SK-N-SH (cell line): Measurements from ENCODE around the gene EYA2. TPM values are rescaled to one million over a fixed set of nuclear protein-coding genes. Genes with fewer than 3 reads are reported as not detected.

Experiments used
- CTCF ChIA-PET: fragments of 300-600, 350-600 bp; formaldehyde crosslinking; extraction: SDS; loops from one replicate; lab custom pipeline; 2021; lab: Yijun Ruan, JAX
- POLR2A ChIA-PET: fragments of 350-600 bp; sonication (Branson Sonifier 250); formaldehyde crosslinking; extraction: SDS; loops from one replicate; lab custom pipeline; 2020; ENCODE audit warnings: antibody characterized with exemption, inconsistent platforms; lab: Yijun Ruan, JAX
- DNase-seq: peaks from one replicate; pipeline ENCODE4 v3.0.0; 2012
- H2AFZ ChIP-seq: fragments of 200-600 bp; sonication (generic); 2 replicates; pipeline ENCODE4 v1.8.1; 2016; ENCODE audit warnings: antibody characterized with exemption, mild to moderate bottlenecking, low read depth
- H3F3A ChIP-seq: fragments of 200-600 bp; sonication (generic); replicated peaks from 2 replicates; pipeline ENCODE3; 2016; ENCODE audit warnings: antibody characterized with exemption, mild to moderate bottlenecking; ENCODE audit not compliant: insufficient read depth
- H3K27ac ChIP-seq, 2 experiments: fragments of 200-500 bp in 1 of 2; fragments of 200-600 bp in 1 of 2; sonication (Bioruptor generic) in 1 of 2; sonication (generic), shearing (Covaris generic) in 1 of 2; 2 replicates each; pipeline versions ENCODE4 v1.5.1 to v1.6.1; 2014 to 2016; ENCODE audit warnings: low read depth in 2 of 2, inconsistent platforms in 1 of 2, low read length in 1 of 2, mild to moderate bottlenecking in 1 of 2, mixed read lengths in 1 of 2
- H3K27me3 ChIP-seq: fragments of 200-600 bp; sonication (generic), shearing (Covaris generic); 2 replicates; pipeline ENCODE4 v1.6.1; 2016; ENCODE audit warnings: mixed run types; ENCODE audit not compliant: insufficient read depth
- H3K36me3 ChIP-seq, 2 experiments: fragments of 200-500 bp in 1 of 2; fragments of 200-600 bp in 1 of 2; sonication (Bioruptor generic) in 1 of 2; sonication (generic) in 1 of 2; replicated peaks in 1 of 2; 2 replicates each; pipeline versions ENCODE3 to v1.5.1; 2014 to 2016; ENCODE audit warnings: low read length in 1 of 2, mild to moderate bottlenecking in 1 of 2; ENCODE audit not compliant: insufficient read depth in 2 of 2, control insufficient read depth in 1 of 2
- H3K4me1 ChIP-seq, 2 experiments: fragments of 200-500 bp in 1 of 2; fragments of 200-600 bp in 1 of 2; sonication (Bioruptor generic) in 1 of 2; sonication (generic), shearing (Covaris generic) in 1 of 2; 2 replicates each; pipeline versions ENCODE4 v1.5.1 to v1.6.1; 2014 to 2016; ENCODE audit warnings: low read depth in 1 of 2, low read length in 1 of 2, mixed run types in 1 of 2; ENCODE audit not compliant: insufficient read depth in 2 of 2, control insufficient read depth in 1 of 2
- H3K4me2 ChIP-seq: fragments of 200-600 bp; sonication (generic), shearing (Covaris generic); 2 replicates; pipeline ENCODE4 v1.6.1; 2017; ENCODE audit warnings: mixed run types
- H3K4me3 ChIP-seq, 2 experiments: fragments of 200-500 bp in 1 of 2; fragments of 200-600 bp in 1 of 2; sonication (Bioruptor generic) in 1 of 2; sonication (generic), shearing (Covaris generic) in 1 of 2; 2 replicates each; pipeline versions ENCODE4 v1.5.1 to v1.8.1; 2014 to 2016; ENCODE audit warnings: low read depth in 2 of 2, inconsistent platforms in 1 of 2, low read length in 1 of 2, mild to moderate bottlenecking in 1 of 2, mixed read lengths in 1 of 2, moderate library complexity in 1 of 2
- H3K79me2 ChIP-seq: fragments of 200-600 bp; sonication (generic); 2 replicates; pipeline ENCODE4 v1.8.1; 2017; ENCODE audit warnings: mild to moderate bottlenecking; ENCODE audit not compliant: insufficient read depth
- H3K9ac ChIP-seq: fragments of 200-600 bp; sonication (generic); 2 replicates; pipeline ENCODE4 v1.6.1; 2017; ENCODE audit warnings: mixed run types
- H3K9me2 ChIP-seq: fragments of 200-600 bp; sonication (generic); 2 replicates; pipeline ENCODE4 v1.6.1; 2017; ENCODE audit warnings: mixed run types
- H3K9me3 ChIP-seq: fragments of 200-600 bp; sonication (generic); 2 replicates; pipeline ENCODE4 v1.6.1; 2017; ENCODE audit warnings: mixed run types, mild to moderate bottlenecking, moderate library complexity
- H4K20me1 ChIP-seq: fragments of 200-600 bp; sonication (generic); 2 replicates; pipeline ENCODE4 v1.6.1; 2017; ENCODE audit warnings: mild to moderate bottlenecking, mixed run types; ENCODE audit not compliant: insufficient read depth
- CHD2 ChIP-seq: fragments of 150-350 bp; IDR thresholded peaks from 2 replicates; pipeline ENCODE4 v1.6.1; 2018; ENCODE audit warnings: low read length; ENCODE audit not compliant: partially characterized antibody
- ELF1 ChIP-seq: IDR thresholded peaks from 2 replicates; pipeline ENCODE4 v1.4.0; 2012
- EP300 ChIP-seq, 2 experiments: IDR thresholded peaks; 2 replicates each; pipeline versions ENCODE4 v1.4.0 to v1.6.1; 2012; ENCODE audit warnings: borderline replicate concordance in 1 of 2, low read depth in 1 of 2, low read length in 1 of 2
- EZH2phosphoT487 ChIP-seq: fragments of 200-600 bp; sonication (generic); IDR thresholded peaks from 2 replicates; pipeline ENCODE4 v1.6.1; 2017; ENCODE audit warnings: low read depth, mixed run types, mild to moderate bottlenecking, antibody characterized with exemption, moderate library complexity, borderline replicate concordance
- FOSL2 ChIP-seq: IDR thresholded peaks from 2 replicates; pipeline ENCODE4 v1.4.0; 2012; ENCODE audit warnings: low read depth, mild to moderate bottlenecking, moderate library complexity, borderline replicate concordance
- FOXJ3 ChIP-seq: sonication (generic); formaldehyde crosslinking; IDR thresholded peaks from 2 replicates; pipeline ENCODE4 v1.5.1; 2020; ENCODE audit warnings: mild to moderate bottlenecking, missing genetic modification reagents
- GABPA ChIP-seq: IDR thresholded peaks from 2 replicates; pipeline ENCODE4 v1.4.0; 2012; ENCODE audit warnings: low read depth, mild to moderate bottlenecking
- GATA2 ChIP-seq: sonication (generic); formaldehyde crosslinking; IDR thresholded peaks from 2 replicates; pipeline ENCODE4 v1.5.0; 2020; ENCODE audit warnings: mild to moderate bottlenecking, missing genetic modification reagents
- IRF3 ChIP-seq: fragments of 150-350 bp; IDR thresholded peaks from 2 replicates; pipeline ENCODE4 v1.6.1; 2016; ENCODE audit warnings: mild to moderate bottlenecking, low read depth, low read length
- MAX ChIP-seq: IDR thresholded peaks from 2 replicates; pipeline ENCODE4 v1.4.0; 2012; ENCODE audit warnings: low read depth
- MXI1 ChIP-seq: IDR thresholded peaks from 2 replicates; pipeline ENCODE4 v1.6.1; 2012; ENCODE audit warnings: mild to moderate bottlenecking, low read depth, low read length, improper control_type of control experiment
- NRF1 ChIP-seq: IDR thresholded peaks from 2 replicates; pipeline ENCODE4 v1.6.1; 2012; ENCODE audit warnings: low read depth, mild to moderate bottlenecking, low read length
- POLR2AphosphoS5 ChIP-seq: IDR thresholded peaks from 2 replicates; pipeline ENCODE4 v1.6.1; 2012; ENCODE audit warnings: low read depth, low read length
- RAD21 ChIP-seq: IDR thresholded peaks from 2 replicates; pipeline ENCODE4 v1.6.1; 2012; ENCODE audit warnings: mild to moderate bottlenecking, low read length
- RFX5 ChIP-seq: IDR thresholded peaks from 2 replicates; pipeline ENCODE4 v1.6.1; 2012; ENCODE audit warnings: mild to moderate bottlenecking, improper control_type of control experiment, low read length
- RXRA ChIP-seq: IDR thresholded peaks from 2 replicates; pipeline ENCODE4 v1.4.0; 2012; ENCODE audit warnings: low read depth, mild to moderate bottlenecking, borderline replicate concordance
- SIN3A ChIP-seq: IDR thresholded peaks from 2 replicates; pipeline ENCODE4 v1.6.1; 2012; ENCODE audit warnings: low read depth, mild to moderate bottlenecking, low read length, moderate library complexity, borderline replicate concordance
- SMC3 ChIP-seq: IDR thresholded peaks from 2 replicates; pipeline ENCODE4 v1.6.1; 2012; ENCODE audit warnings: low read depth, low read length, improper control_type of control experiment
- TEAD4 ChIP-seq: IDR thresholded peaks from 2 replicates; pipeline ENCODE4 v1.4.0; 2012; ENCODE audit warnings: mild to moderate bottlenecking, borderline replicate concordance; ENCODE audit not compliant: insufficient read depth
- USF2 ChIP-seq: fragments of 150-350 bp; IDR thresholded peaks from 2 replicates; pipeline ENCODE4 v1.6.1; 2017; ENCODE audit warnings: antibody characterized with exemption, low read length, low read depth, borderline replicate concordance
- YY1 ChIP-seq: IDR thresholded peaks from 2 replicates; pipeline ENCODE4 v1.4.0; 2012; ENCODE audit warnings: low read depth, mild to moderate bottlenecking
- WGBS: methylation state at CpG from one replicate; pipeline ENCODE4 v1.1.6; 2017; ENCODE audit warnings: low lambda C conversion rate; 5-methylcytosine and 5-hydroxymethylcytosine counted together
- polyA plus RNA-seq, 3 experiments: library from polyadenylated mRNA; depleted of rRNA; stranded (reverse); fragments of >200 nt; gene quantifications; 2 replicates each; pipeline ENCODE4 v1.2.3, GENCODE V29; 2012
- TF ChIP-seq, protein P1 (sequence below): fragments of 200-600 bp; sonication (generic); IDR thresholded peaks from 2 replicates; pipeline ENCODE4 v1.6.1; 2017; ENCODE audit warnings: antibody characterized with exemption, mild to moderate bottlenecking, moderate library complexity
- TF ChIP-seq, protein P2 (sequence below): IDR thresholded peaks from 2 replicates; pipeline ENCODE4 v1.4.0; 2012; ENCODE audit warnings: low read depth, borderline replicate concordance

The EYA2 gene
- polyA plus RNA-seq, 1 of the 3 experiments (the other 2 are of a cell fraction), result 0.05 TPM

- DNase-seq, result peak; percentile 32
- no peaks in the 10 kb centered on the region for H3K9me3 ChIP-seq
- H3K36me3 ChIP-seq, result no peaks in the 10 kb centered on the region
- no peaks in the 10 kb centered on the region for H4K20me1 ChIP-seq
- no peaks in the 10 kb centered on the region for H3K27me3 ChIP-seq
- WGBS, result 54% methylated on average over 6 of the region's 6 CpGs
- no peaks in the 10 kb centered on the region for H3K79me2 ChIP-seq
- H3K9ac ChIP-seq, result no peak overlapping the region
- H3K4me1 ChIP-seq, result no peaks in the 10 kb centered on the region
- no peaks in the 10 kb centered on the region for H3F3A ChIP-seq
- H3K9me2 ChIP-seq, result no peaks in the 10 kb centered on the region
- H3K27ac ChIP-seq, result no peak overlapping the region
- no peak overlapping the region for H3K4me3 ChIP-seq
- no peak overlapping the region for H2AFZ ChIP-seq
- CTCF ChIA-PET, result interaction anchor here (1.0 kb wide), 1 partner anchor 11 kb away, joined by 3 read pairs; no protein-coding TSS in a partner anchor
- no peak overlapping the region for H3K4me2 ChIP-seq
- no peak for TF ChIP-seq FOXJ3 (CRISPR knock-in tag)
- TF ChIP-seq FOSL2, result no peak
- no peak for TF ChIP-seq MXI1
- TF ChIP-seq RAD21, result no peak
- no peak for TF ChIP-seq YY1
- TF ChIP-seq TEAD4, result no peak
- TF ChIP-seq MAX, result no peak
- no peak for TF ChIP-seq SIN3A
- TF ChIP-seq ELF1, result no peak
- TF ChIP-seq, protein P1, sequence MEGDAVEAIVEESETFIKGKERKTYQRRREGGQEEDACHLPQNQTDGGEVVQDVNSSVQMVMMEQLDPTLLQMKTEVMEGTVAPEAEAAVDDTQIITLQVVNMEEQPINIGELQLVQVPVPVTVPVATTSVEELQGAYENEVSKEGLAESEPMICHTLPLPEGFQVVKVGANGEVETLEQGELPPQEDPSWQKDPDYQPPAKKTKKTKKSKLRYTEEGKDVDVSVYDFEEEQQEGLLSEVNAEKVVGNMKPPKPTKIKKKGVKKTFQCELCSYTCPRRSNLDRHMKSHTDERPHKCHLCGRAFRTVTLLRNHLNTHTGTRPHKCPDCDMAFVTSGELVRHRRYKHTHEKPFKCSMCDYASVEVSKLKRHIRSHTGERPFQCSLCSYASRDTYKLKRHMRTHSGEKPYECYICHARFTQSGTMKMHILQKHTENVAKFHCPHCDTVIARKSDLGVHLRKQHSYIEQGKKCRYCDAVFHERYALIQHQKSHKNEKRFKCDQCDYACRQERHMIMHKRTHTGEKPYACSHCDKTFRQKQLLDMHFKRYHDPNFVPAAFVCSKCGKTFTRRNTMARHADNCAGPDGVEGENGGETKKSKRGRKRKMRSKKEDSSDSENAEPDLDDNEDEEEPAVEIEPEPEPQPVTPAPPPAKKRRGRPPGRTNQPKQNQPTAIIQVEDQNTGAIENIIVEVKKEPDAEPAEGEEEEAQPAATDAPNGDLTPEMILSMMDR, result no peak
- no peak for TF ChIP-seq IRF3
- no peak for TF ChIP-seq EZH2phosphoT487
- TF ChIP-seq GABPA, result no peak
- POLR2A ChIA-PET, result no interaction called here
These were observed 147.8 kb downstream of the EYA2 start for GRCh38 chr20:47042464-47042863.

DNA sequence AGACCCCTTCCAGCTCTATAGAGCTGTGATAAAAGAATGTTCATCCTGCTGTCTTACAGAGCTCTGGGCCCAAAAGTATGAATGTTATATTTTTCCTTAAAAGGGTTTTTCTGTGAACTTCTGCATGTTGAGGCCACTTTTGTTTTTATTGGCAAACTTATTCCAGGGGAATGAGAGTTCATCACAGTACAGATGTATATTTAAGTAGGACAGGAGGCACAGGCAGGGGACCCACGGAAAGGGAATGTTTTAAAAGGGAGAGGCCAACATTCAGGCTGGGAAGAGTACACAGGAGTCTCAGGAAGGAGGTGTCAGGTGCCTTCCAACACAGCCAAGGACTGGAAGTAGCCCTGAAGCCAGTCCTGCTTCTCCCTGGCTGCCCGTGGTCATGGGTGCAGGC lies 148.4 kb downstream of the EYA2 start:
- no peaks in the 10 kb centered on the region for H3K9me3 ChIP-seq
- no peak overlapping the region for H3K27ac ChIP-seq
- no peaks in the 10 kb centered on the region for H3K27me3 ChIP-seq
- no peak overlapping the region for H2AFZ ChIP-seq
- H3K36me3 ChIP-seq, result no peaks in the 10 kb centered on the region
- H3K4me3 ChIP-seq, result no peak overlapping the region
- H3F3A ChIP-seq, result no peaks in the 10 kb centered on the region
- H3K4me2 ChIP-seq, result no peak overlapping the region
- no peaks in the 10 kb centered on the region for H3K9me2 ChIP-seq
- H3K4me1 ChIP-seq, result no peaks in the 10 kb centered on the region
- WGBS, result 36% methylated on average over 2 of the region's 2 CpGs
- TF ChIP-seq RFX5, result no peak
- no peak for TF ChIP-seq ELF1
- TF ChIP-seq GATA2 (CRISPR knock-in tag), result no peak
- no peak for TF ChIP-seq RAD21
- TF ChIP-seq MAX, result no peak
- TF ChIP-seq EP300 (IDR thresholded peaks at IDR 0.05; ENCODE audit: borderline replicate concordance in 1 of 2, low read depth in 1 of 2, low read length in 1 of 2), result no peak
- TF ChIP-seq POLR2AphosphoS5, result no peak
- no peak for TF ChIP-seq CHD2
- no peak for TF ChIP-seq GABPA
- TF ChIP-seq FOXJ3 (CRISPR knock-in tag), result no peak
- no peak for TF ChIP-seq RXRA
- no peak for TF ChIP-seq SMC3
- TF ChIP-seq FOSL2, result no peak
- no peak for TF ChIP-seq NRF1
- no peak for TF ChIP-seq USF2
- no peak for TF ChIP-seq TEAD4
- TF ChIP-seq, protein P2, sequence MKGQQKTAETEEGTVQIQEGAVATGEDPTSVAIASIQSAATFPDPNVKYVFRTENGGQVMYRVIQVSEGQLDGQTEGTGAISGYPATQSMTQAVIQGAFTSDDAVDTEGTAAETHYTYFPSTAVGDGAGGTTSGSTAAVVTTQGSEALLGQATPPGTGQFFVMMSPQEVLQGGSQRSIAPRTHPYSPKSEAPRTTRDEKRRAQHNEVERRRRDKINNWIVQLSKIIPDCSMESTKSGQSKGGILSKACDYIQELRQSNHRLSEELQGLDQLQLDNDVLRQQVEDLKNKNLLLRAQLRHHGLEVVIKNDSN, result no peak
- no peak overlapping the region for H3K9ac ChIP-seq
- H4K20me1 ChIP-seq, result no peaks in the 10 kb centered on the region
- CTCF ChIA-PET, result interaction anchor here (1.0 kb wide), 1 partner anchor 12 kb away, joined by 3 read pairs; no protein-coding TSS in a partner anchor
- DNase-seq, result no peak
- no peaks in the 10 kb centered on the region for H3K79me2 ChIP-seq
- POLR2A ChIA-PET, result no interaction called here
